ENCODE results near the gene MIF4GD.

MIF4GD gene

GRCh38 chr17:75246404-75246803 is 24.6 kb downstream of the MIF4GD start:
- TF ChIP-seq BACH2 (CRISPR knock-in tag; IDR thresholded peaks at IDR 0.05; ENCODE audit: borderline replicate concordance) (no peak), OSR1 (CRISPR knock-in tag; IDR thresholded peaks at IDR 0.05) (no peak), PATZ1 (CRISPR knock-in tag; IDR thresholded peaks at IDR 0.05; ENCODE audit: borderline replicate concordance) (no peak)
- no peak for ATAC-seq

GRCh38 chr17:75245011-75245410 is 26.0 kb downstream of the MIF4GD start:
- TF ChIP-seq BACH2 (CRISPR knock-in tag; IDR thresholded peaks at IDR 0.05; ENCODE audit: borderline replicate concordance), result no peak
- no peak for TF ChIP-seq TOX (CRISPR knock-in tag; IDR thresholded peaks at IDR 0.05; ENCODE audit: borderline replicate concordance)
- TF ChIP-seq PPARA (CRISPR knock-in tag; IDR thresholded peaks at IDR 0.05; ENCODE audit: borderline replicate concordance), result no peak
- no peak for TF ChIP-seq GLIS3 (CRISPR knock-in tag; IDR thresholded peaks at IDR 0.05)
- no peak for TF ChIP-seq ZFP3 (CRISPR knock-in tag; IDR thresholded peaks at IDR 0.05)
- no peak for TF ChIP-seq OSR1 (CRISPR knock-in tag; IDR thresholded peaks at IDR 0.05)
- no peak for TF ChIP-seq SNAI2 (CRISPR knock-in tag; IDR thresholded peaks at IDR 0.05)
- no peak for TF ChIP-seq ZC3H10 (CRISPR knock-in tag; IDR thresholded peaks at IDR 0.05)
- no peak for TF ChIP-seq TSHZ2 (CRISPR knock-in tag; IDR thresholded peaks at IDR 0.05)
- TF ChIP-seq ZNF565 (CRISPR knock-in tag; conservative IDR thresholded peaks at IDR 0.05; ENCODE audit: low read depth), result no peak
- no peak for TF ChIP-seq CSDC2 (CRISPR knock-in tag; IDR thresholded peaks at IDR 0.05)
- TF ChIP-seq ZNF8 (CRISPR knock-in tag; IDR thresholded peaks at IDR 0.05), result no peak
- TF ChIP-seq ESRRG (CRISPR knock-in tag; IDR thresholded peaks at IDR 0.05), result no peak
- TF ChIP-seq CREB5 (CRISPR knock-in tag; IDR thresholded peaks at IDR 0.05; ENCODE audit: low read depth), result no peak
- TF ChIP-seq ISL1 (CRISPR knock-in tag; IDR thresholded peaks at IDR 0.05), result no peak
- no peak for TF ChIP-seq CSRNP3 (CRISPR knock-in tag; IDR thresholded peaks at IDR 0.05)
- TF ChIP-seq ARNTL (CRISPR knock-in tag; IDR thresholded peaks at IDR 0.05; ENCODE audit: borderline replicate concordance, low read depth), result no peak
- TF ChIP-seq PATZ1 (CRISPR knock-in tag; IDR thresholded peaks at IDR 0.05; ENCODE audit: borderline replicate concordance), result no peak
- no peak for ATAC-seq

- TF ChIP-seq ZNF70 (CRISPR knock-in tag; IDR thresholded peaks at IDR 0.05) (no peak), CREB5 (CRISPR knock-in tag; IDR thresholded peaks at IDR 0.05; ENCODE audit: low read depth) (no peak), RARB (CRISPR knock-in tag; IDR thresholded peaks at IDR 0.05) (no peak), ZNF8 (CRISPR knock-in tag; IDR thresholded peaks at IDR 0.05) (no peak), ZNF565 (CRISPR knock-in tag; conservative IDR thresholded peaks at IDR 0.05; ENCODE audit: low read depth) (no peak), ZFP3 (CRISPR knock-in tag; IDR thresholded peaks at IDR 0.05) (no peak), SNAI2 (CRISPR knock-in tag; IDR thresholded peaks at IDR 0.05) (no peak), PATZ1 (CRISPR knock-in tag; IDR thresholded peaks at IDR 0.05; ENCODE audit: borderline replicate concordance) (no peak), CSDC2 (CRISPR knock-in tag; IDR thresholded peaks at IDR 0.05) (no peak), BACH2 (CRISPR knock-in tag; IDR thresholded peaks at IDR 0.05; ENCODE audit: borderline replicate concordance) (no peak), TCF4 (CRISPR knock-in tag; IDR thresholded peaks at IDR 0.05; ENCODE audit: borderline replicate concordance) (no peak), GLIS3 (CRISPR knock-in tag; IDR thresholded peaks at IDR 0.05) (no peak), PPARA (CRISPR knock-in tag; IDR thresholded peaks at IDR 0.05; ENCODE audit: borderline replicate concordance) (no peak)
- no peak for ATAC-seq
Measured at GRCh38 chr17:75244133-75244866, 26.7 kb downstream of the MIF4GD start.

Measured in SK-N-SH treated with all-trans-retinoic acid at 6 μM for 48 hours (cell line).